CD14-positive monocyte (primary cell): ENCODE results near the gene GPC6. TPM values are rescaled to one million over a fixed set of nuclear protein-coding genes. Genes with fewer than 3 reads are reported as not detected.

Experiments
- DNase-seq, 3 donors: peaks; one replicate each; pipeline ENCODE4 v3.0.0-alpha.2; 2011 to 2022
- H2AFZ ChIP-seq: 2 replicates; pipeline ENCODE4 v1.6.0; 2012; ENCODE audit warnings: mild to moderate bottlenecking, low read depth, low read length, inconsistent platforms; ENCODE audit not compliant: insufficient read depth, poor library complexity, severe bottlenecking
- H3K27ac ChIP-seq, 2 donors: 1 replicate in 1 of 2; 2 replicates in 1 of 2; pipeline ENCODE4 v1.5.1; 2012 to 2013; ENCODE audit warnings: low read length in 2 of 2, control low read depth in 1 of 2, inconsistent platforms in 1 of 2, low read depth in 1 of 2, mild to moderate bottlenecking in 1 of 2
- H3K27me3 ChIP-seq, 2 donors: one replicate each; pipeline versions ENCODE4 v1.6.0 to v1.6.1; 2011 to 2013; ENCODE audit warnings: low read length in 2 of 2; ENCODE audit not compliant: control insufficient read depth in 2 of 2, insufficient read depth in 2 of 2
- H3K36me3 ChIP-seq, 2 donors: replicated peaks in 1 of 2; 1 replicate in 1 of 2; 2 replicates in 1 of 2; pipeline versions ENCODE4 v1.5.1 to v1.6.1; 2012 to 2013; ENCODE audit warnings: low read length in 2 of 2, control low read depth in 1 of 2, inconsistent platforms in 1 of 2, mild to moderate bottlenecking in 1 of 2; ENCODE audit not compliant: insufficient read depth in 2 of 2, control insufficient read depth in 1 of 2
- H3K4me1 ChIP-seq, 2 donors: 1 replicate in 1 of 2; 2 replicates in 1 of 2; pipeline versions ENCODE4 v1.5.1 to v1.6.1; 2012 to 2013; ENCODE audit warnings: low read length in 2 of 2, control low read depth in 1 of 2, inconsistent platforms in 1 of 2, mild to moderate bottlenecking in 1 of 2, moderate library complexity in 1 of 2; ENCODE audit not compliant: insufficient read depth in 2 of 2, control insufficient read depth in 1 of 2
- H3K4me2 ChIP-seq: replicated peaks from 2 replicates; pipeline ENCODE3; 2012; ENCODE audit warnings: low read length, moderate library complexity, mild to moderate bottlenecking; ENCODE audit not compliant: poor library complexity, severe bottlenecking; ENCODE audit errors: extremely low read depth
- H3K4me3 ChIP-seq, 3 experiments: fragments of 200-600 bp in 1 of 3; sonication (generic) in 1 of 3; replicated peaks in 1 of 3; 1 replicate in 2 of 3; 2 replicates in 1 of 3; pipeline ENCODE4 v1.5.1; 2011 to 2013; ENCODE audit warnings: low read length in 3 of 3, mild to moderate bottlenecking in 3 of 3, control low read depth in 2 of 3, low read depth in 2 of 3, inconsistent platforms in 1 of 3, moderate library complexity in 1 of 3
- H3K79me2 ChIP-seq: 2 replicates; pipeline ENCODE4 v1.6.0; 2012; ENCODE audit warnings: mild to moderate bottlenecking, control low read depth, inconsistent platforms, low read length, moderate library complexity; ENCODE audit not compliant: insufficient read depth
- H3K9ac ChIP-seq: 2 replicates; pipeline ENCODE4 v1.6.0; 2017; ENCODE audit warnings: low read length, mild to moderate bottlenecking; ENCODE audit not compliant: insufficient read depth, poor library complexity, severe bottlenecking
- H3K9me3 ChIP-seq, 2 donors: replicated peaks in 1 of 2; 1 replicate in 1 of 2; 2 replicates in 1 of 2; pipeline versions ENCODE4 v1.5.1 to v1.6.1; 2012 to 2013; ENCODE audit warnings: low read length in 2 of 2, control low read depth in 1 of 2; ENCODE audit not compliant: control insufficient read depth in 1 of 2, insufficient read depth in 1 of 2
- H4K20me1 ChIP-seq: 2 replicates; pipeline ENCODE4 v1.6.0; 2012; ENCODE audit warnings: mild to moderate bottlenecking, low read length, control low read depth, moderate library complexity; ENCODE audit not compliant: insufficient read depth
- H3K27ac Mint-ChIP-seq, 7 donors: one replicate each; pipeline ENCODE4 v1.8.0; 2020; ENCODE audit warnings: mild to moderate bottlenecking in 7 of 7, mixed read lengths in 7 of 7, moderate library complexity in 6 of 7, inconsistent platforms in 2 of 7
- H3K27me3 Mint-ChIP-seq, 3 donors: one replicate each; pipeline ENCODE4 v1.8.0; 2021 to 2022; ENCODE audit warnings: low read depth in 3 of 3, mild to moderate bottlenecking in 3 of 3, mixed read lengths in 3 of 3, moderate library complexity in 3 of 3, inconsistent platforms in 1 of 3
- H3K36me3 Mint-ChIP-seq, 2 donors: one replicate each; pipeline ENCODE4 v1.8.0; 2020; ENCODE audit warnings: mixed read lengths in 2 of 2, inconsistent platforms in 1 of 2, mild to moderate bottlenecking in 1 of 2
- H3K4me1 Mint-ChIP-seq: one replicate; pipeline ENCODE4 v1.8.0; 2020; ENCODE audit warnings: mild to moderate bottlenecking, mixed read lengths
- H3K4me3 Mint-ChIP-seq, 2 donors: one replicate each; pipeline ENCODE4 v1.8.0; 2020; ENCODE audit warnings: mild to moderate bottlenecking in 2 of 2, mixed read lengths in 2 of 2, moderate library complexity in 1 of 2
- H3K9me3 Mint-ChIP-seq, 7 donors: one replicate each; pipeline ENCODE4 v1.8.0; 2020 to 2022; ENCODE audit warnings: mixed read lengths in 7 of 7, mild to moderate bottlenecking in 6 of 7, moderate library complexity in 6 of 7, inconsistent platforms in 2 of 7
- WGBS: methylation state at CpG from one replicate; pipeline ENCODE4 v1.1.5; 2013; ENCODE audit warnings: missing lambda C conversion rate; ENCODE audit not compliant: insufficient coverage; 5-methylcytosine and 5-hydroxymethylcytosine counted together
- intact Hi-C, 2 donors: fragments of 100-400 bp; cut with micrococcal nuclease; formaldehyde crosslinking; loops; one replicate each; pipeline versions ENCODE4 v1.15.0 to v1.15.1; 2023
- polyA plus RNA-seq, 3 donors: library from polyadenylated mRNA; depleted of rRNA in 1 of 3; unstranded in 2 of 3; stranded (reverse) in 1 of 3; fragments of 300-500 nt in 2 of 3; fragments of >200 nt in 1 of 3; fragmentation: Illumina TruSeq in 2 of 3; gene quantifications; 1 replicate in 2 of 3; 2 replicates in 1 of 3; pipeline ENCODE4 v1.2.3, GENCODE V29; 2012 to 2021
- TF ChIP-seq, protein P1 (sequence below): fragments of 200-600 bp; IDR thresholded peaks from one replicate; pipeline ENCODE4 v1.8.0; 2022; ENCODE audit warnings: antibody characterized with exemption, mild to moderate bottlenecking

The GPC6 gene
- polyA plus RNA-seq, 3 donors = not detected

DNA sequence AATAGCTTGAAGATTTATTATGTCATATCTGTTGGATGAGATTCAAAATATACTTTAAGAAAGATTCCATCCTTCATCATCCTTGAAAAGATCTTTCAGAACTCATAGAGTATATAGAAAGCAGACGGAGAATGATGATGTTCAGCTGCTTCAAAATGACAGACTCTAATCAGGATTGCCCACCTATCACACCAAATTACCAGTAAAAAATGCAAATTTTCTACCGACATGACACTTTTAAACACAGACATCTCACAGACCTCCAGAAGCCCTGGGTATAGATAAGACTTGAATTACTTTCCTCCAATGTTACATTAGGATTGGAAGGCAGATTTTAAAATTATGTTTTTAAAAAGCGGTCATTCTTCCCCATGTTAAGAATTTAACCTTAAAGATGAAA lies 235.5 kb downstream of the GPC6 start:
- no peak overlapping the region for H3K4me3 ChIP-seq
- H3K27me3 ChIP-seq = no peaks in the 10 kb centered on the region
- H3K4me1 ChIP-seq = no peaks in the 10 kb centered on the region
- peaks cover 0 to 6% (median 0%) of the 10 kb centered on the region in 7 donors for H3K9me3 Mint-ChIP-seq
- no peaks in the 10 kb centered on the region for H4K20me1 ChIP-seq
- no peaks in the 10 kb centered on the region for H3K4me1 Mint-ChIP-seq
- no peak overlapping the region for H3K4me2 ChIP-seq
- TF ChIP-seq, protein P1, sequence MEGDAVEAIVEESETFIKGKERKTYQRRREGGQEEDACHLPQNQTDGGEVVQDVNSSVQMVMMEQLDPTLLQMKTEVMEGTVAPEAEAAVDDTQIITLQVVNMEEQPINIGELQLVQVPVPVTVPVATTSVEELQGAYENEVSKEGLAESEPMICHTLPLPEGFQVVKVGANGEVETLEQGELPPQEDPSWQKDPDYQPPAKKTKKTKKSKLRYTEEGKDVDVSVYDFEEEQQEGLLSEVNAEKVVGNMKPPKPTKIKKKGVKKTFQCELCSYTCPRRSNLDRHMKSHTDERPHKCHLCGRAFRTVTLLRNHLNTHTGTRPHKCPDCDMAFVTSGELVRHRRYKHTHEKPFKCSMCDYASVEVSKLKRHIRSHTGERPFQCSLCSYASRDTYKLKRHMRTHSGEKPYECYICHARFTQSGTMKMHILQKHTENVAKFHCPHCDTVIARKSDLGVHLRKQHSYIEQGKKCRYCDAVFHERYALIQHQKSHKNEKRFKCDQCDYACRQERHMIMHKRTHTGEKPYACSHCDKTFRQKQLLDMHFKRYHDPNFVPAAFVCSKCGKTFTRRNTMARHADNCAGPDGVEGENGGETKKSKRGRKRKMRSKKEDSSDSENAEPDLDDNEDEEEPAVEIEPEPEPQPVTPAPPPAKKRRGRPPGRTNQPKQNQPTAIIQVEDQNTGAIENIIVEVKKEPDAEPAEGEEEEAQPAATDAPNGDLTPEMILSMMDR = no peak
- no peak for DNase-seq
- no peaks in the 10 kb centered on the region for H3K79me2 ChIP-seq
- H3K27me3 Mint-ChIP-seq = no peaks in the 10 kb centered on the region
- H3K36me3 ChIP-seq = no peaks in the 10 kb centered on the region
- H3K9ac ChIP-seq = no peak overlapping the region
- H3K27ac Mint-ChIP-seq = peak overlapping the region in 1 of 7 donors; percentile 20
- peaks cover 0 to 3% of the 10 kb centered on the region in 2 donors for H3K9me3 ChIP-seq
- H3K4me3 Mint-ChIP-seq = no peak overlapping the region
- H3K27ac ChIP-seq = no peak overlapping the region
- H3K36me3 Mint-ChIP-seq = no peaks in the 10 kb centered on the region
- intact Hi-C loops = no loop called here
- no CpG with 5 or more reads among the region's 3 CpGs for WGBS
- H2AFZ ChIP-seq = no peak overlapping the region

DNA sequence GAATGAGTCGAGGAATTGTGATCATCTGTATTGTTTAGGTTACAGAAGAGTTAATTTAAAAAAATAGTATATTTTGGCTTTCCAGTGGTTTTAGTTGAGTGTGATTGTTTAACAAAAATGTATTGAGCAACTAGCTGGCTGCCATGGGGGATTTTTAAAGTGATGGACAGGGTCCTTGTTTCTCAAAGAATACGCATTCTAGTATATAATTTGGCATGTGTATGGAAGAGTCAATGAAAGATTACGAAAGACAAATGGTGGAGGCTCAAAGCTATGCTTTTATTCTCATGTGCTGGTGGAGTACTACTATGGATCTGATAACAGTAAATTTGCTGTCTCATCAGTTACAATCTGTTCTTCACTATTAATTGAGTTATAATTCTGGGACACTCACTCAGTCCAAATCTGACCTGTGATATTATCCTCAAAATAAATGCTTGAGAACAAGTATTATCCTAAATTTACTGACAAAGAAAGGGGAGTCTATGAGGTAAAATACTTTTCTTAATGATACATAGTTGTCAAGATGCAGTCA lies 240.0 kb downstream of the GPC6 start:
- H3K36me3 Mint-ChIP-seq = no peaks in the 10 kb centered on the region
- Histone ChIP-seq H3K4me3 (no peak overlapping the region), H3K27ac (no peak overlapping the region), H3K9ac (no peak overlapping the region), H3K9me3 (peaks cover 0 to 10% of the 10 kb centered on the region in 2 donors), H3K79me2 (no peaks in the 10 kb centered on the region), H3K36me3 (no peaks in the 10 kb centered on the region), H3K27me3 (no peaks in the 10 kb centered on the region), H2AFZ (no peak overlapping the region), H3K4me2 (no peak overlapping the region), H4K20me1 (no peaks in the 10 kb centered on the region), H3K4me1 (no peaks in the 10 kb centered on the region)
- H3K27me3 Mint-ChIP-seq = no peaks in the 10 kb centered on the region
- TF ChIP-seq, protein P1 = no peak
- H3K9me3 Mint-ChIP-seq = peaks cover 0 to 7% (median 2%) of the 10 kb centered on the region in 7 donors
- WGBS = 100% methylated on average over 2 of the region's 3 CpGs
- intact Hi-C loops = no loop called here
- no peak overlapping the region for H3K27ac Mint-ChIP-seq
- no peak overlapping the region for H3K4me3 Mint-ChIP-seq
- H3K4me1 Mint-ChIP-seq = no peaks in the 10 kb centered on the region
- no peak for DNase-seq
